H1 (cell line): Measurements from ENCODE around the gene BORCS6. TPM values are rescaled to one million over a fixed set of nuclear protein-coding genes. Genes with fewer than 3 reads are reported as not detected.

ENCODE experiments used
- CTCF ChIA-PET: fragments of 300-600 bp; sonication (Branson Sonifier 250); formaldehyde crosslinking; loops from one replicate; lab custom pipeline; 2021; ENCODE audit not compliant: partially characterized antibody; lab: Charles Lee
- POLR2A ChIA-PET: fragments of 300-600 bp; sonication (Branson Sonifier 250); formaldehyde crosslinking; loops from one replicate; lab custom pipeline; 2021; ENCODE audit warnings: inconsistent platforms; ENCODE audit not compliant: partially characterized antibody; lab: Charles Lee
- DNase-seq, 2 experiments: peaks; one replicate each; pipeline versions ENCODE4 v3.0.0 to v3.0.0-alpha.2; 2010 to 2022; ENCODE audit warnings: low spot score in 2 of 2, low read depth in 1 of 2, mixed read lengths in 1 of 2
- FAIRE-seq: peaks from 2 replicates; lab custom pipeline; 2011; peaks lifted over from hg19 to GRCh38; lab: Jason Lieb, UNC
- H2AFZ ChIP-seq: 2 replicates; pipeline ENCODE4 v1.8.1; 2012; ENCODE audit warnings: low read length, inconsistent platforms
- H2AK5ac ChIP-seq: 2 replicates; pipeline ENCODE4 v1.6.1; 2013; ENCODE audit warnings: low read depth, low read length
- H2BK120ac ChIP-seq: replicated peaks from 2 replicates; pipeline ENCODE3; 2013; ENCODE audit warnings: low read depth, low read length, inconsistent platforms
- H2BK12ac ChIP-seq: 2 replicates; pipeline ENCODE4 v1.6.1; 2013; ENCODE audit warnings: low read depth, low read length
- H2BK15ac ChIP-seq: 2 replicates; pipeline ENCODE4 v1.6.1; 2013; ENCODE audit warnings: low read length
- H2BK20ac ChIP-seq: 2 replicates; pipeline ENCODE4 v1.6.1; 2013; ENCODE audit warnings: low read length
- H2BK5ac ChIP-seq: 2 replicates; pipeline ENCODE4 v1.6.1; 2013; ENCODE audit warnings: low read depth, low read length
- H3K14ac ChIP-seq: 2 replicates; pipeline ENCODE4 v1.6.1; 2013; ENCODE audit warnings: inconsistent platforms; ENCODE audit not compliant: insufficient read length
- H3K18ac ChIP-seq: 2 replicates; pipeline ENCODE4 v1.6.1; 2013; ENCODE audit warnings: low read length; ENCODE audit errors: extremely low read depth
- H3K23ac ChIP-seq: 2 replicates; pipeline ENCODE4 v1.6.1; 2013; ENCODE audit warnings: inconsistent platforms; ENCODE audit not compliant: insufficient read length
- H3K23me2 ChIP-seq: 2 replicates; pipeline ENCODE4 v1.6.1; 2013; ENCODE audit warnings: low read depth, low read length
- H3K27ac ChIP-seq: 2 replicates; pipeline ENCODE4 v1.6.1; 2011; ENCODE audit warnings: low read depth, low read length, inconsistent platforms
- H3K27me3 ChIP-seq, 4 experiments: replicated peaks in 1 of 4; 1 replicate in 1 of 4; 2 replicates in 3 of 4; pipeline versions ENCODE4 v1.6.1 to v1.8.1; 2011 to 2013; ENCODE audit warnings: low read length in 3 of 4, mild to moderate bottlenecking in 3 of 4, inconsistent platforms in 2 of 4, mixed read lengths in 2 of 4, moderate library complexity in 1 of 4; ENCODE audit not compliant: control insufficient read depth in 3 of 4, insufficient read depth in 3 of 4; ENCODE audit errors: extremely low read depth in 1 of 4
- H3K36me3 ChIP-seq, 4 experiments: 2 replicates each; pipeline versions ENCODE4 v1.6.1 to v1.8.1; 2011 to 2013; ENCODE audit warnings: mild to moderate bottlenecking in 4 of 4, low read length in 3 of 4, moderate library complexity in 2 of 4, control low read depth in 1 of 4, inconsistent platforms in 1 of 4; ENCODE audit not compliant: insufficient read depth in 4 of 4, control insufficient read depth in 2 of 4
- H3K4ac ChIP-seq: replicated peaks from 2 replicates; pipeline ENCODE3; 2013; ENCODE audit warnings: low read length, low read depth, mixed read lengths, inconsistent platforms; ENCODE audit not compliant: insufficient read length
- H3K4me1 ChIP-seq, 4 experiments: replicated peaks in 1 of 4; 1 replicate in 1 of 4; 2 replicates in 3 of 4; pipeline versions ENCODE4 v1.6.1 to v1.8.1; 2011 to 2013; ENCODE audit warnings: low read length in 3 of 4, inconsistent platforms in 2 of 4, mixed read lengths in 1 of 4; ENCODE audit not compliant: insufficient read depth in 4 of 4, control insufficient read depth in 3 of 4
- H3K4me2 ChIP-seq, 2 experiments: 2 replicates each; pipeline versions ENCODE4 v1.6.1 to v1.8.1; 2011 to 2013; ENCODE audit warnings: low read depth in 2 of 2, low read length in 2 of 2, control low read depth in 1 of 2, inconsistent platforms in 1 of 2, mild to moderate bottlenecking in 1 of 2; ENCODE audit not compliant: insufficient read depth in 1 of 2
- H3K4me3 ChIP-seq, 4 experiments: fragments of 200-600, 300-600 bp in 1 of 4; sonication (generic), shearing (Covaris generic), sonication (Bioruptor Twin) in 1 of 4; 2 replicates each; pipeline versions ENCODE4 v1.5.1 to v1.8.1; 2011 to 2016; ENCODE audit warnings: low read length in 4 of 4, low read depth in 3 of 4, control low read depth in 2 of 4, inconsistent platforms in 2 of 4, mild to moderate bottlenecking in 2 of 4, mixed read lengths in 1 of 4, moderate library complexity in 1 of 4; ENCODE audit not compliant: insufficient read depth in 2 of 4; ENCODE audit errors: extremely low read depth in 1 of 4
- H3K56ac ChIP-seq: replicated peaks from 2 replicates; pipeline ENCODE3; 2013; ENCODE audit warnings: low read depth, mild to moderate bottlenecking, mixed read lengths, low read length, inconsistent platforms; ENCODE audit not compliant: insufficient read length
- H3K79me1 ChIP-seq: 2 replicates; pipeline ENCODE4 v1.6.1; 2013; ENCODE audit warnings: low read depth, low read length, control low read depth
- H3K79me2 ChIP-seq, 2 experiments: 2 replicates each; pipeline versions ENCODE4 v1.6.1 to v1.8.1; 2012 to 2013; ENCODE audit warnings: low read length in 2 of 2, mild to moderate bottlenecking in 2 of 2, inconsistent platforms in 1 of 2; ENCODE audit not compliant: insufficient read depth in 2 of 2, control insufficient read depth in 1 of 2
- H3K9ac ChIP-seq, 4 experiments: replicated peaks in 1 of 4; 1 replicate in 1 of 4; 2 replicates in 3 of 4; pipeline versions ENCODE4 v1.6.1 to v1.8.1; 2011 to 2013; ENCODE audit warnings: low read depth in 3 of 4, low read length in 3 of 4, control low read depth in 2 of 4, mild to moderate bottlenecking in 2 of 4, moderate library complexity in 2 of 4, inconsistent platforms in 1 of 4; ENCODE audit errors: extremely low read depth in 1 of 4
- H3K9me3 ChIP-seq, 2 experiments: 2 replicates each; pipeline versions ENCODE4 v1.6.1 to v1.8.1; 2012 to 2013; ENCODE audit warnings: mild to moderate bottlenecking in 2 of 2, moderate library complexity in 2 of 2, control low read depth in 1 of 2, inconsistent platforms in 1 of 2, low read depth in 1 of 2, low read length in 1 of 2, mixed read lengths in 1 of 2; ENCODE audit not compliant: insufficient read depth in 2 of 2
- H4K20me1 ChIP-seq, 2 experiments: replicated peaks in 1 of 2; 2 replicates each; pipeline versions ENCODE3 to v1.8.1; 2011 to 2013; ENCODE audit warnings: inconsistent platforms in 2 of 2, low read length in 2 of 2, mild to moderate bottlenecking in 1 of 2; ENCODE audit not compliant: insufficient read depth in 2 of 2, control insufficient read depth in 1 of 2
- H4K5ac ChIP-seq: 2 replicates; pipeline ENCODE4 v1.6.1; 2013; ENCODE audit warnings: low read length, low read depth, mixed read lengths, inconsistent platforms; ENCODE audit not compliant: insufficient read length
- H4K8ac ChIP-seq: 2 replicates; pipeline ENCODE4 v1.8.0; 2013; ENCODE audit warnings: mild to moderate bottlenecking, moderate library complexity, low read length, inconsistent platforms; ENCODE audit not compliant: insufficient read depth; ENCODE audit errors: extremely low read depth
- H4K91ac ChIP-seq: replicated peaks from 2 replicates; pipeline ENCODE3; 2013; ENCODE audit warnings: low read length, mixed read lengths, inconsistent platforms; ENCODE audit not compliant: insufficient read length
- BCL11A ChIP-seq, 2 experiments: IDR thresholded peaks; one replicate each; pipeline ENCODE4 v1.6.1; 2011; ENCODE audit warnings: low read depth in 2 of 2, low read length in 2 of 2, mild to moderate bottlenecking in 2 of 2
- BRCA1 ChIP-seq: IDR thresholded peaks from 2 replicates; pipeline ENCODE4 v1.6.1; 2012; ENCODE audit warnings: low read depth, low read length, improper control_type of control experiment
- KDM5A ChIP-seq: fragments of 200-600 bp; IDR thresholded peaks from 2 replicates; pipeline ENCODE4 v1.7.1; 2012; ENCODE audit warnings: mild to moderate bottlenecking, low read length, inconsistent platforms, mixed read lengths
- RBBP5 ChIP-seq: IDR thresholded peaks from 2 replicates; pipeline ENCODE4 v1.7.1; 2012; ENCODE audit warnings: low read depth, mild to moderate bottlenecking, inconsistent platforms, low read length, moderate library complexity, borderline replicate concordance
- SAP30 ChIP-seq: fragments of 300-600 bp; sonication (generic); IDR thresholded peaks from 2 replicates; pipeline ENCODE4 v1.7.1; 2012; ENCODE audit warnings: low read length, moderate library complexity, mild to moderate bottlenecking, inconsistent platforms; ENCODE audit not compliant: insufficient read depth, insufficient replicate concordance
- TAF1 ChIP-seq: IDR thresholded peaks from 2 replicates; pipeline ENCODE4 v1.6.1; 2011; ENCODE audit warnings: mild to moderate bottlenecking, low read depth, low read length
- TBP ChIP-seq: IDR thresholded peaks from 2 replicates; pipeline ENCODE4 v1.6.1; 2011; ENCODE audit warnings: low read depth, low read length, improper control_type of control experiment
- TEAD4 ChIP-seq: IDR thresholded peaks from 2 replicates; pipeline ENCODE4 v1.6.1; 2012; ENCODE audit warnings: low read depth, low read length, inconsistent platforms, mixed read lengths
- WGBS, 2 experiments: shearing (Covaris generic) in 1 of 2; methylation state at CpG; one replicate each; pipeline versions ENCODE4 v1.1.6 to v1.1.7; 2013 to 2015; ENCODE audit warnings: low lambda C conversion rate in 2 of 2, mixed read lengths in 2 of 2, inconsistent platforms in 1 of 2, low coverage in 1 of 2, missing lambda C conversion rate in 1 of 2; ENCODE audit not compliant: insufficient replicate concordance in 2 of 2, insufficient coverage in 1 of 2, insufficient read length in 1 of 2; ENCODE audit errors: extremely low coverage in 1 of 2, missing lambda C conversion rate in 1 of 2; 5-methylcytosine and 5-hydroxymethylcytosine counted together
- polyA plus RNA-seq, 7 experiments: library from polyadenylated mRNA; depleted of rRNA in 3 of 7; stranded (reverse) in 5 of 7; unstranded in 2 of 7; fragments of >200 nt in 5 of 7; fragments of 200-250 nt in 2 of 7; gene quantifications; 1 replicate in 5 of 7; 2 replicates in 1 of 7; 4 replicates in 1 of 7; pipeline versions ENCODE4 v1.2.1 to v1.2.3, GENCODE V29; 2011 to 2013; ENCODE audit warnings: missing spikeins in 2 of 7, mixed read lengths in 2 of 7
- total RNA-seq: library from RNA; stranded (reverse); fragmentation: NEBNext Ultra II Directional; extraction: Animal tissue kit (Norgen Biotek cat#: 25700); gene quantifications from 2 replicates; pipeline ENCODE4 v1.2.1, GENCODE V29; 2021

BORCS6 gene
- total and polyA plus RNA-seq, 2 of the 8 experiments (the other 6 are each of a cell fraction or from before 2014, with no cell fraction given): 3.3 to 3.6 TPM

GRCh38 chr17:8176998-8177731, 12.8 kb downstream of the BORCS6 start:
- TF ChIP-seq KDM5A (no peak), TEAD4 (no peak), TAF1 (no peak), SAP30 (no peak), TBP (no peak), RBBP5 (no peak), BRCA1 (no peak), BCL11A (IDR thresholded peaks at IDR 0.05; ENCODE audit: low read depth in 2 of 2, low read length in 2 of 2) (no peak)
- H4K8ac ChIP-seq: peak overlapping the region; percentile 69; the same call in 1 of the 2 replicates
- peaks cover 18% of the 10 kb centered on the region for H3K23me2 ChIP-seq
- H2BK120ac ChIP-seq: no peak overlapping the region
- no peak overlapping the region; the same call in 1 of the 2 replicates for H2AK5ac ChIP-seq
- H3K79me2 ChIP-seq: no peaks in the 10 kb centered on the region
- no peaks in the 10 kb centered on the region for H3K27me3 ChIP-seq
- H4K20me1 ChIP-seq: no peaks in the 10 kb centered on the region
- H3K36me3 ChIP-seq: no peaks in the 10 kb centered on the region
- no peak overlapping the region for H3K23ac ChIP-seq
- H2BK12ac ChIP-seq: peak overlapping the region; percentile 80
- no peaks in the 10 kb centered on the region for H3K79me1 ChIP-seq
- peak overlapping the region; percentile 57 for H4K5ac ChIP-seq
- H3K9ac ChIP-seq: peak overlapping the region in 3 of 4 experiments; percentile 51 to 85 (median 74); a peak in 5 of 7 replicates
- H2BK5ac ChIP-seq: peak overlapping the region; percentile 91
- no peak for FAIRE-seq
- peak overlapping the region; percentile 10; the same call in 1 of the 2 replicates for H2AFZ ChIP-seq
- peak overlapping the region; percentile 52 for H3K27ac ChIP-seq
- peak overlapping the region; percentile 60 to 88 (median 69); a peak in 7 of 8 replicates for H3K4me3 ChIP-seq
- H2BK15ac ChIP-seq: peak overlapping the region; percentile 72; the same call in 1 of the 2 replicates
- H3K4me1 ChIP-seq: peaks cover 3 to 13% (median 8%) of the 10 kb centered on the region in 4 experiments
- ChIA-PET POLR2A (interaction anchor here (0.8 to 9.3 kb wide), 10 partner anchors 9 to 58 kb away, joined by 3 to 289 read pairs (median 4); partner anchors contain the start of genes ALOXE3, BORCS6, HES7 and VAMP2), CTCF (interaction anchor here (1.0 to 1.9 kb wide), 8 partner anchors 8 to 115 kb away, joined by 3 to 9 read pairs (median 4); no protein-coding TSS in a partner anchor)
- H2BK20ac ChIP-seq: no peak overlapping the region
- H3K14ac ChIP-seq: no peak overlapping the region
- WGBS, 2 experiments: 80% methylated on average over 19 of the region's 19 CpGs; no CpG with 5 or more reads in 1 of the 2 experiments
- DNase-seq: no peak
- peak overlapping the region; percentile 78 to 90 for H3K4me2 ChIP-seq
- H3K4ac ChIP-seq: peak overlapping the region; percentile 19
- no peak overlapping the region for H3K56ac ChIP-seq
- H4K91ac ChIP-seq: no peak overlapping the region
- H3K18ac ChIP-seq: peak overlapping the region; percentile 81; the same call in 1 of the 2 replicates
- H3K9me3 ChIP-seq: no peaks in the 10 kb centered on the region
